Smooth muscle cell (in vitro differentiated cells): ENCODE results near the gene BRF1. TPM values are rescaled to one million over a fixed set of nuclear protein-coding genes. Genes with fewer than 3 reads are reported as not detected.

Source experiments
- DNase-seq: peaks from one replicate; lab custom pipeline; 2025; ENCODE audit not compliant: unreplicated experiment; lab: John Stamatoyannopoulos, UW
- H2AFZ ChIP-seq: fragments of 200-600 bp; sonication (generic); 2 replicates; pipeline ENCODE4 v1.6.0; 2016; ENCODE audit warnings: antibody characterized with exemption, low read depth, mild to moderate bottlenecking
- H3F3A ChIP-seq: fragments of 200-600 bp; sonication (generic); 2 replicates; pipeline ENCODE4 v1.6.0; 2017; ENCODE audit warnings: antibody characterized with exemption, low read depth
- H3K27ac ChIP-seq: fragments of 200-600 bp; sonication (generic); 2 replicates; pipeline ENCODE4 v1.5.1; 2016; ENCODE audit warnings: low read depth, mild to moderate bottlenecking
- H3K27me3 ChIP-seq: fragments of 200-600 bp; sonication (generic); 2 replicates; pipeline ENCODE4 v1.6.1; 2016; ENCODE audit warnings: low read depth, mild to moderate bottlenecking
- H3K36me3 ChIP-seq: fragments of 200-600 bp; sonication (generic); 2 replicates; pipeline ENCODE4 v1.5.1; 2016; ENCODE audit warnings: low read depth
- H3K4me1 ChIP-seq: fragments of 200-600 bp; sonication (generic); 2 replicates; pipeline ENCODE4 v1.5.1; 2016; ENCODE audit warnings: low read depth
- H3K4me2 ChIP-seq: fragments of 200-600 bp; sonication (generic); 2 replicates; pipeline ENCODE4 v1.6.0; 2016; ENCODE audit warnings: mild to moderate bottlenecking
- H3K4me3 ChIP-seq: fragments of 200-600 bp; sonication (generic); 2 replicates; pipeline ENCODE4 v1.5.1; 2016; ENCODE audit warnings: mild to moderate bottlenecking
- H3K79me2 ChIP-seq: fragments of 200-600 bp; sonication (generic); 2 replicates; pipeline ENCODE4 v1.6.0; 2016; ENCODE audit warnings: low read depth, mild to moderate bottlenecking
- H3K9ac ChIP-seq: fragments of 200-600 bp; sonication (generic); 2 replicates; pipeline ENCODE4 v1.6.0; 2016; ENCODE audit warnings: low read depth
- H3K9me3 ChIP-seq: fragments of 200-600 bp; sonication (generic); replicated peaks from 2 replicates; pipeline ENCODE4 v1.5.1; 2016; ENCODE audit warnings: low read depth
- H4K20me1 ChIP-seq: fragments of 200-600 bp; sonication (generic); 2 replicates; pipeline ENCODE4 v1.6.0; 2016; ENCODE audit warnings: low read depth
- WGBS: methylation state at CpG from one replicate; pipeline ENCODE4 v1.1.7; 2016; ENCODE audit warnings: low lambda C conversion rate; 5-methylcytosine and 5-hydroxymethylcytosine counted together
- polyA plus RNA-seq: library from polyadenylated mRNA; unstranded; fragments of >200 nt; fragmentation: Nextera tagmentation; extraction: Ambion mirVana; gene quantifications from 2 replicates; pipeline ENCODE4 v1.2.1, GENCODE V29; 2016
- total RNA-seq: library from RNA; depleted of rRNA; stranded (reverse); fragments of >200 nt; gene quantifications from 2 replicates; pipeline ENCODE4 v1.2.3, GENCODE V29; 2014
- TF ChIP-seq, protein P1 (sequence below): fragments of 200-600 bp; sonication (generic); IDR thresholded peaks from 2 replicates; pipeline ENCODE4 v1.5.1; 2017; ENCODE audit warnings: borderline replicate concordance, mild to moderate bottlenecking, antibody characterized with exemption; ENCODE audit not compliant: insufficient read depth, poor library complexity, severe bottlenecking

The BRF1 gene
- total and polyA plus RNA-seq, 2 experiments from 2014 or later: 12.5 to 15.9 TPM

DNA sequence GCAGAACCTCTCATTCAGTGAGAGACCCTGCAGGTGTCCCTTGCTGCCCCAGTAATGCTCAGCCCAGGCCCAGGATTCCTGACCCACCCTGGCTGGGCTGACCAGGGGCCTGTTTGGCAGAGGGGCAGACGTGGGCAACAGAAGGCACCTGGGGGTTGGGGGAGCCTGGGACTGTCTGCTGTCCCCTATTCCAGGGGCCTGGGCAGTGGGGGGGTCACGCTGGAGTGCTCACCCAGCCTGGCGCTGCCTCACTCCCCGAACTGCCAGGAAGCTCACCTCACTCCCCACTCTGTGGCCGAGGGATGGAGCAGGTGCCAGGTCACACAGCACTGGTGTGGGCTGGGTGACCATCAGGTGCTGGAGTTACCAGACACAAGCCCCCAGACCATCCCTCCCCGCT, 97.1 kb downstream of the BRF1 start:
- H3K4me3 ChIP-seq: no peak overlapping the region
- peaks cover 3% of the 10 kb centered on the region for H3K4me1 ChIP-seq
- no peak overlapping the region for H3K9ac ChIP-seq
- WGBS: 84% methylated on average over 6 of the region's 6 CpGs
- no peaks in the 10 kb centered on the region for H3F3A ChIP-seq
- H3K4me2 ChIP-seq: no peak overlapping the region
- no peaks in the 10 kb centered on the region for H3K79me2 ChIP-seq
- H3K36me3 ChIP-seq: no peaks in the 10 kb centered on the region
- H2AFZ ChIP-seq: no peak overlapping the region
- TF ChIP-seq, protein P1, sequence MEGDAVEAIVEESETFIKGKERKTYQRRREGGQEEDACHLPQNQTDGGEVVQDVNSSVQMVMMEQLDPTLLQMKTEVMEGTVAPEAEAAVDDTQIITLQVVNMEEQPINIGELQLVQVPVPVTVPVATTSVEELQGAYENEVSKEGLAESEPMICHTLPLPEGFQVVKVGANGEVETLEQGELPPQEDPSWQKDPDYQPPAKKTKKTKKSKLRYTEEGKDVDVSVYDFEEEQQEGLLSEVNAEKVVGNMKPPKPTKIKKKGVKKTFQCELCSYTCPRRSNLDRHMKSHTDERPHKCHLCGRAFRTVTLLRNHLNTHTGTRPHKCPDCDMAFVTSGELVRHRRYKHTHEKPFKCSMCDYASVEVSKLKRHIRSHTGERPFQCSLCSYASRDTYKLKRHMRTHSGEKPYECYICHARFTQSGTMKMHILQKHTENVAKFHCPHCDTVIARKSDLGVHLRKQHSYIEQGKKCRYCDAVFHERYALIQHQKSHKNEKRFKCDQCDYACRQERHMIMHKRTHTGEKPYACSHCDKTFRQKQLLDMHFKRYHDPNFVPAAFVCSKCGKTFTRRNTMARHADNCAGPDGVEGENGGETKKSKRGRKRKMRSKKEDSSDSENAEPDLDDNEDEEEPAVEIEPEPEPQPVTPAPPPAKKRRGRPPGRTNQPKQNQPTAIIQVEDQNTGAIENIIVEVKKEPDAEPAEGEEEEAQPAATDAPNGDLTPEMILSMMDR: no peak
- H3K27me3 ChIP-seq: no peaks in the 10 kb centered on the region
- H3K27ac ChIP-seq: no peak overlapping the region
- no peak for DNase-seq
- H4K20me1 ChIP-seq: no peaks in the 10 kb centered on the region
- H3K9me3 ChIP-seq: no peaks in the 10 kb centered on the region

DNA sequence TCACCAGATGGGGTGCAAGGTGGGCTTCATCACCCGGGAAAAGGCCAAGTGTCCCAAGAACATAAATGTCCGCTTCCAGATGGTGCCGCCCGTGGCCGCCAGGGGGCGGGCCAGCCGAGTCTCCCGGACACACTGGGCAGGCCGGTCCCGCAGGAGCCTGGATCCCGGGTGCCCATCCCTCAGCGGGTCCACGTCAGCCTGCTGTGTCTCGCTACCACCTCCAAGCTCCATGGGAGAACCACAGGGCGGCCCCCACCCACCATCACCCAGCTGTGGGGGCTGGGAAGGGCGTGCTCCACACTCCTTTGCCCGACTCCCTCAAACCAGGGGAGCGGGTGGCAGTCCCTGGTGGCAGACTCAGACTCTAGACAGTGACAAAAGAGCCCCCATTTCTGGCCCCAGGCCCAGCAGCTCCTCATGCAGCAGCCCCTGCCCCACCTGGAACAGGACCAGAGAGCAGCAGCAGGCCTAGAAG, 97.7 kb downstream of the BRF1 start:
- no peak overlapping the region for H3K9ac ChIP-seq
- peak overlapping the region; percentile 76 for H3K4me2 ChIP-seq
- no peak overlapping the region for H3K4me3 ChIP-seq
- peak; percentile 48 for DNase-seq
- H3K79me2 ChIP-seq: no peaks in the 10 kb centered on the region
- 14% methylated on average over 18 of the region's 18 CpGs for WGBS
- no peaks in the 10 kb centered on the region for H4K20me1 ChIP-seq
- no peaks in the 10 kb centered on the region for H3K9me3 ChIP-seq
- peaks cover 3% of the 10 kb centered on the region for H3K4me1 ChIP-seq
- H3F3A ChIP-seq: no peaks in the 10 kb centered on the region
- H3K36me3 ChIP-seq: no peaks in the 10 kb centered on the region
- H3K27me3 ChIP-seq: peaks cover 5% of the 10 kb centered on the region
- TF ChIP-seq, protein P1: peak; percentile 92
- H2AFZ ChIP-seq: no peak overlapping the region
- H3K27ac ChIP-seq: no peak overlapping the region

DNA sequence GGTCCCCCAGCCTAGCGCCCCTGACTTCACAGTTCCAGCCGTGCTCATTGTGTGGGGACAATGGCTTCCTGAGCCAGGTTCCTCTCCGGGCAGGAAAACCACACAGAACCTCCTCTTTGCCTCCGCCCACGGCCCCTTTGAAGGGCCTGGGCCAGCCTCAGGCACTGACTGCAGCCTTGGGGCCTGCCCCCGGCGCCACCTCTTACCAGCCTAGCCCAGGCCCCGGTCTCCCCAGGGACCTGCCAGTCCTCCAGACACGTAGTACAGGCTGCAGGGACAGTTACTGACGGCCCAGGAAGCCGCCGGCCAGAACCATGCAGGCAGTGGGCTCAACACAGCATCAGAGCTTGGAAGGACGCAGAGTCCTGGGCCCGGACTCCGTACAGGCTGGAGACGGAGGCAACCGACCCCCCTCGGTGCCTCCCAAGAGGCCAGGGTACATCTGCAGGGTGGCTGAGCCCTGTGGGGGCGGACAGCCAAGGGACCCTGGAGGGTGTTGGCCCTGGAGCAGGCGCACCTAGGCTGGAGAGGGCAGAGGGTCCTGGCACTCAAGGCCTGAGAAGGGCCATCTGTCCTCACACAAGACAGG, 98.8 kb downstream of the BRF1 start:
- Histone ChIP-seq H3K79me2 (no peaks in the 10 kb centered on the region), H3K36me3 (no peaks in the 10 kb centered on the region), H3K4me1 (peaks cover 10% of the 10 kb centered on the region), H3K27me3 (peaks cover 15% of the 10 kb centered on the region), H3F3A (no peaks in the 10 kb centered on the region), H3K4me2 (no peak overlapping the region), H3K9me3 (no peaks in the 10 kb centered on the region), H4K20me1 (no peaks in the 10 kb centered on the region), H3K4me3 (no peak overlapping the region), H3K9ac (no peak overlapping the region), H2AFZ (no peak overlapping the region), H3K27ac (no peak overlapping the region)
- TF ChIP-seq, protein P1: no peak
- DNase-seq: no peak
- WGBS: 83% methylated on average over 20 of the region's 20 CpGs
